Keratinocyte (primary cell): ENCODE measurements around the gene ETV7. TPM values are rescaled to one million over a fixed set of nuclear protein-coding genes. Genes with fewer than 3 reads are reported as not detected.

Source experiments
- DNase-seq: peaks from one replicate; pipeline ENCODE4 v3.0.0-alpha.2; 2011; ENCODE audit warnings: low read depth, missing footprints, low spot score
- FAIRE-seq: peaks from 2 replicates; lab custom pipeline; 2011; peaks lifted over from hg19 to GRCh38; lab: Jason Lieb, UNC
- H2AFZ ChIP-seq: 2 replicates; pipeline ENCODE4 v1.6.0; 2012; ENCODE audit warnings: low read length, control low read depth, inconsistent platforms; ENCODE audit not compliant: control insufficient read depth
- H3K27ac ChIP-seq: 2 replicates; pipeline ENCODE4 v1.5.1; 2011; ENCODE audit warnings: low read length; ENCODE audit not compliant: control insufficient read depth, insufficient read depth
- H3K27me3 ChIP-seq: 3 replicates; pipeline ENCODE4 v1.6.0; 2011; ENCODE audit warnings: low read length; ENCODE audit not compliant: control insufficient read depth, insufficient read depth; ENCODE audit errors: extremely low read depth
- H3K36me3 ChIP-seq, 2 experiments: 2 replicates in 1 of 2; 3 replicates in 1 of 2; pipeline ENCODE4 v1.5.1; 2011; ENCODE audit warnings: low read length in 2 of 2, mild to moderate bottlenecking in 1 of 2; ENCODE audit not compliant: control insufficient read depth in 2 of 2, insufficient read depth in 2 of 2; ENCODE audit errors: extremely low read depth in 1 of 2
- H3K4me1 ChIP-seq: 3 replicates; pipeline ENCODE4 v1.5.1; 2011; ENCODE audit warnings: low read length; ENCODE audit not compliant: control insufficient read depth, insufficient read depth; ENCODE audit errors: extremely low read depth
- H3K4me2 ChIP-seq: 3 replicates; pipeline ENCODE4 v1.6.0; 2011; ENCODE audit warnings: low read depth, low read length; ENCODE audit not compliant: control insufficient read depth, insufficient read depth; ENCODE audit errors: extremely low read depth
- H3K4me3 ChIP-seq, 3 experiments: fragments of 200-600 bp in 1 of 3; sonication (generic) in 1 of 3; 2 replicates in 2 of 3; 3 replicates in 1 of 3; pipeline ENCODE4 v1.5.1; 2011 to 2016; ENCODE audit warnings: low read length in 3 of 3, mild to moderate bottlenecking in 3 of 3, control low read depth in 2 of 3, inconsistent platforms in 1 of 3, low read depth in 1 of 3, mixed read lengths in 1 of 3, mixed run types in 1 of 3, moderate library complexity in 1 of 3; ENCODE audit not compliant: control insufficient read depth in 2 of 3, insufficient read depth in 2 of 3; ENCODE audit errors: extremely low read depth in 1 of 3
- H3K79me2 ChIP-seq: 2 replicates; pipeline ENCODE4 v1.6.0; 2012; ENCODE audit warnings: low read length; ENCODE audit not compliant: control insufficient read depth, insufficient read depth
- H3K9ac ChIP-seq: 3 replicates; pipeline ENCODE4 v1.6.0; 2011; ENCODE audit warnings: low read length; ENCODE audit not compliant: control insufficient read depth, insufficient read depth; ENCODE audit errors: extremely low read depth
- H3K9me1 ChIP-seq: 3 replicates; pipeline ENCODE4 v1.6.0; 2011; ENCODE audit warnings: low read length; ENCODE audit not compliant: control insufficient read depth, insufficient read depth; ENCODE audit errors: extremely low read depth
- H3K9me3 ChIP-seq: 2 replicates; pipeline ENCODE4 v1.5.1; 2012; ENCODE audit warnings: low read depth, low read length; ENCODE audit not compliant: control insufficient read depth
- H4K20me1 ChIP-seq: 3 replicates; pipeline ENCODE4 v1.6.0; 2011; ENCODE audit warnings: low read length; ENCODE audit not compliant: control insufficient read depth, insufficient read depth; ENCODE audit errors: extremely low read depth
- EZH2 ChIP-seq: IDR thresholded peaks from one replicate; pipeline ENCODE4 v1.6.1; 2012; ENCODE audit warnings: inconsistent platforms, mild to moderate bottlenecking, low read length, moderate library complexity
- dilution Hi-C: fragments of 300-500 bp; cut with MboI; formaldehyde crosslinking; loops from one replicate; pipeline ENCODE4 v1.7.0; 2020; ENCODE audit warnings: low sequenced_read_pairs; ENCODE audit not compliant: extremely low pct_ligation_motif_present
- polyA plus RNA-seq, 5 experiments: library from polyadenylated mRNA; depleted of rRNA in 3 of 5; stranded (reverse) in 3 of 5; stranded (forward) in 1 of 5; unstranded in 1 of 5; fragments of >200 nt; gene quantifications; 1 replicate in 1 of 5; 2 replicates in 3 of 5; 3 replicates in 1 of 5; pipeline versions ENCODE4 v1.2.1 to v1.2.3, GENCODE V29; 2011 to 2012; ENCODE audit warnings: missing spikeins in 2 of 5, low read depth in 1 of 5, low replicate concordance in 1 of 5
- TF ChIP-seq, protein P1 (sequence below), 3 experiments: IDR thresholded peaks in 1 of 3; conservative IDR thresholded peaks in 1 of 3; optimal IDR thresholded peaks in 1 of 3; 2 replicates in 2 of 3; 3 replicates in 1 of 3; pipeline versions ENCODE3 to v1.5.1; 2011; ENCODE audit warnings: low read length in 3 of 3, mild to moderate bottlenecking in 3 of 3, moderate library complexity in 2 of 3, control low read depth in 1 of 3, inconsistent platforms in 1 of 3; ENCODE audit not compliant: insufficient read depth in 2 of 3; ENCODE audit errors: extremely low read depth in 1 of 3

ETV7 gene
- polyA plus RNA-seq, 1 donor (not counting 4 experiments of a cell fraction or from before 2014, with no cell fraction given), result 0.22 TPM

- no peak for FAIRE-seq
- Histone ChIP-seq H3K9me1 (no peaks in the 10 kb centered on the region), H4K20me1 (no peaks in the 10 kb centered on the region)
Measured at GRCh38 chr6:36362551-36363370, 24.7 kb downstream of the ETV7 start.

GRCh38 chr6:36361071-36361470 is 26.4 kb downstream of the ETV7 start:
- no peak overlapping the region for H3K4me2 ChIP-seq
- no peak for FAIRE-seq

More at GRCh38 chr6:36362551-36363370, 24.7 kb downstream of the ETV7 start:
- Histone ChIP-seq H3K4me2 (no peak overlapping the region), H3K27ac (no peak overlapping the region), H3K9me3 (no peaks in the 10 kb centered on the region), H3K36me3 (no peaks in the 10 kb centered on the region), H2AFZ (no peak overlapping the region), H3K4me1 (no peaks in the 10 kb centered on the region), H3K4me3 (no peak overlapping the region), H3K27me3 (peaks cover 2% of the 10 kb centered on the region), H3K79me2 (no peaks in the 10 kb centered on the region), H3K9ac (no peak overlapping the region)
- no peak for TF ChIP-seq EZH2
- TF ChIP-seq, protein P1, sequence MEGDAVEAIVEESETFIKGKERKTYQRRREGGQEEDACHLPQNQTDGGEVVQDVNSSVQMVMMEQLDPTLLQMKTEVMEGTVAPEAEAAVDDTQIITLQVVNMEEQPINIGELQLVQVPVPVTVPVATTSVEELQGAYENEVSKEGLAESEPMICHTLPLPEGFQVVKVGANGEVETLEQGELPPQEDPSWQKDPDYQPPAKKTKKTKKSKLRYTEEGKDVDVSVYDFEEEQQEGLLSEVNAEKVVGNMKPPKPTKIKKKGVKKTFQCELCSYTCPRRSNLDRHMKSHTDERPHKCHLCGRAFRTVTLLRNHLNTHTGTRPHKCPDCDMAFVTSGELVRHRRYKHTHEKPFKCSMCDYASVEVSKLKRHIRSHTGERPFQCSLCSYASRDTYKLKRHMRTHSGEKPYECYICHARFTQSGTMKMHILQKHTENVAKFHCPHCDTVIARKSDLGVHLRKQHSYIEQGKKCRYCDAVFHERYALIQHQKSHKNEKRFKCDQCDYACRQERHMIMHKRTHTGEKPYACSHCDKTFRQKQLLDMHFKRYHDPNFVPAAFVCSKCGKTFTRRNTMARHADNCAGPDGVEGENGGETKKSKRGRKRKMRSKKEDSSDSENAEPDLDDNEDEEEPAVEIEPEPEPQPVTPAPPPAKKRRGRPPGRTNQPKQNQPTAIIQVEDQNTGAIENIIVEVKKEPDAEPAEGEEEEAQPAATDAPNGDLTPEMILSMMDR (optimal IDR thresholded peaks at IDR 0.05 in 1 of 3, IDR thresholded peaks at IDR 0.05 in 1 of 3, conservative IDR thresholded peaks at IDR 0.05 in 1 of 3; ENCODE audit: extremely low read depth in 1 of 3, insufficient read depth in 2 of 3, low read length in 3 of 3), result no peak
- dilution Hi-C loops, result no loop called here
- no peak for DNase-seq

More at GRCh38 chr6:36361071-36361470, 26.4 kb downstream of the ETV7 start:
- TF ChIP-seq, protein P1 (optimal IDR thresholded peaks at IDR 0.05 in 1 of 3, IDR thresholded peaks at IDR 0.05 in 1 of 3, conservative IDR thresholded peaks at IDR 0.05 in 1 of 3; ENCODE audit: extremely low read depth in 1 of 3, insufficient read depth in 2 of 3, low read length in 3 of 3), result no peak
- TF ChIP-seq EZH2, result no peak
- Histone ChIP-seq H3K79me2 (no peaks in the 10 kb centered on the region), H3K9me3 (no peaks in the 10 kb centered on the region), H3K9ac (no peak overlapping the region), H3K4me3 (no peak overlapping the region), H3K27me3 (peaks cover 2% of the 10 kb centered on the region), H4K20me1 (no peaks in the 10 kb centered on the region), H3K4me1 (no peaks in the 10 kb centered on the region), H3K36me3 (no peaks in the 10 kb centered on the region), H2AFZ (no peak overlapping the region), H3K9me1 (no peaks in the 10 kb centered on the region), H3K27ac (no peak overlapping the region)
- dilution Hi-C loops, result no loop called here
- no peak for DNase-seq
